ENCODE results near the gene TJP2. TPM values are rescaled to one million over a fixed set of nuclear protein-coding genes. Genes with fewer than 3 reads are reported as not detected.

Gene TJP2
- total RNA-seq, 1 experiment from 2014 or later: 106 TPM

GRCh38 chr9:69273161-69273560 is 99.1 kb downstream of the TJP2 start:
- BruUV-seq (replicated peaks): no TSS peak

GRCh38 chr9:69276775-69277174 is 102.7 kb downstream of the TJP2 start:
- ATAC-seq: no peak

More at GRCh38 chr9:69273161-69273560, 99.1 kb downstream of the TJP2 start:
- H3K79me2 ChIP-seq (ENCODE audit: low read length): no peaks in the 10 kb centered on the region
- ATAC-seq (no peak), DNase-seq (no peak)
- H3K36me3 ChIP-seq (ENCODE audit: low read depth, low read length): no peaks in the 10 kb centered on the region
- ChIA-PET POLR2A (ENCODE audit: unreplicated experiment) (no interaction called here), CTCF (no interaction called here)
- no peaks in the 10 kb centered on the region for H3K4me1 ChIP-seq (ENCODE audit: insufficient read depth, low read length)
- H3F3A ChIP-seq (ENCODE audit: low read length, unreplicated experiment): no peaks in the 10 kb centered on the region
- H3K4me3 ChIP-seq (ENCODE audit: low read length): no peak overlapping the region
- H3K4me2 ChIP-seq (ENCODE audit: low read length): no peak overlapping the region
- TF ChIP-seq EZH2phosphoT487 (IDR thresholded peaks at IDR 0.05; ENCODE audit: borderline replicate concordance, low read length) (no peak), CTCF (conservative IDR thresholded peaks at IDR 0.05; ENCODE audit: low read depth, low read length) (no peak), EZH2 (IDR thresholded peaks at IDR 0.05; ENCODE audit: low read length, unreplicated experiment) (no peak)
- H3K9ac ChIP-seq (ENCODE audit: low read length): no peak overlapping the region
- no peaks in the 10 kb centered on the region for H3K9me2 ChIP-seq (replicated peaks; ENCODE audit: low read length)
- H3K9me3 ChIP-seq (ENCODE audit: low read length): no peaks in the 10 kb centered on the region
- intact Hi-C loops (cut with micrococcal nuclease): no loop called here
- H2AFZ ChIP-seq (ENCODE audit: low read length): no peak overlapping the region
- no peak overlapping the region for H3K27ac ChIP-seq (ENCODE audit: low read length)
- H4K20me1 ChIP-seq (ENCODE audit: low read length): no peaks in the 10 kb centered on the region
- no peaks in the 10 kb centered on the region for H3K27me3 ChIP-seq (ENCODE audit: low read length)

More at GRCh38 chr9:69276775-69277174, 102.7 kb downstream of the TJP2 start:
- no peak overlapping the region for H3K9ac ChIP-seq (ENCODE audit: low read length)
- H4K20me1 ChIP-seq (ENCODE audit: low read length): no peaks in the 10 kb centered on the region
- no peak for TF ChIP-seq EZH2phosphoT487 (IDR thresholded peaks at IDR 0.05; ENCODE audit: borderline replicate concordance, low read length)
- TF ChIP-seq CTCF (conservative IDR thresholded peaks at IDR 0.05; ENCODE audit: low read depth, low read length): no peak
- no peak for TF ChIP-seq EZH2 (IDR thresholded peaks at IDR 0.05; ENCODE audit: low read length, unreplicated experiment)
- no peaks in the 10 kb centered on the region for H3F3A ChIP-seq (ENCODE audit: low read length, unreplicated experiment)
- no peaks in the 10 kb centered on the region for H3K36me3 ChIP-seq (ENCODE audit: low read depth, low read length)
- DNase-seq: no peak
- H3K27me3 ChIP-seq (ENCODE audit: low read length): no peaks in the 10 kb centered on the region
- H3K9me3 ChIP-seq (ENCODE audit: low read length): no peaks in the 10 kb centered on the region
- no peak overlapping the region for H3K27ac ChIP-seq (ENCODE audit: low read length)
- intact Hi-C loops (cut with micrococcal nuclease): no loop called here
- H3K79me2 ChIP-seq (ENCODE audit: low read length): no peaks in the 10 kb centered on the region
- POLR2A ChIA-PET (ENCODE audit: unreplicated experiment): no interaction called here
- no peak overlapping the region for H3K4me3 ChIP-seq (ENCODE audit: low read length)
- no peak overlapping the region for H2AFZ ChIP-seq (ENCODE audit: low read length)
- CTCF ChIA-PET: no interaction called here
- no TSS peak for BruUV-seq (replicated peaks)
- no peaks in the 10 kb centered on the region for H3K4me1 ChIP-seq (ENCODE audit: insufficient read depth, low read length)
- H3K9me2 ChIP-seq (replicated peaks; ENCODE audit: low read length): no peaks in the 10 kb centered on the region
- H3K4me2 ChIP-seq (ENCODE audit: low read length): no peak overlapping the region

Data from PC-3 (cell line).